HL-60 (cell line): ENCODE results near the gene PSMB11.

Experiments used
- DNase-seq, 2 experiments: peaks; one replicate each; pipeline ENCODE4 v3.0.0-alpha.2; 2010 to 2020; ENCODE audit warnings: low read depth in 1 of 2, low spot score in 1 of 2
- H3K27ac ChIP-seq: fragments of 250-450 bp; sonication (Bioruptor Pico); replicated peaks from 2 replicates; pipeline ENCODE4 v1.5.1; 2020; ENCODE audit warnings: mild to moderate bottlenecking, moderate library complexity
- H3K27me3 ChIP-seq: fragments of 250-450 bp; sonication (Bioruptor Pico); 2 replicates; pipeline ENCODE4 v1.5.1; 2021; ENCODE audit warnings: mild to moderate bottlenecking, moderate library complexity; ENCODE audit not compliant: insufficient read depth, poor library complexity, severe bottlenecking
- H3K4me3 ChIP-seq: replicated peaks from 2 replicates; pipeline ENCODE4 v1.5.1; 2011; ENCODE audit warnings: mild to moderate bottlenecking, control low read depth, low read length; ENCODE audit not compliant: insufficient read depth
- GABPA ChIP-seq: IDR thresholded peaks from 2 replicates; pipeline ENCODE4 v1.6.1; 2012; ENCODE audit warnings: low read depth
- POLR2AphosphoS5 ChIP-seq: IDR thresholded peaks from 2 replicates; pipeline ENCODE4 v1.6.1; 2012; ENCODE audit warnings: low read depth
- REST ChIP-seq: IDR thresholded peaks from 2 replicates; pipeline ENCODE4 v1.6.1; 2012; ENCODE audit warnings: low read depth; ENCODE audit not compliant: insufficient replicate concordance
- SPI1 ChIP-seq: IDR thresholded peaks from 2 replicates; pipeline ENCODE4 v1.6.1; 2012; ENCODE audit warnings: low read depth, mild to moderate bottlenecking, borderline replicate concordance
- TF ChIP-seq, protein P1 (sequence below): IDR thresholded peaks from one replicate; pipeline ENCODE4 v1.5.1; 2011; ENCODE audit warnings: low read length, control low read depth, inconsistent platforms; ENCODE audit not compliant: insufficient read depth

PSMB11 gene

GRCh38 chr14:23043145-23043544 lies 1.1 kb downstream of the PSMB11 start:
- H3K4me3 ChIP-seq = no peak overlapping the region
- no peak for DNase-seq
- TF ChIP-seq POLR2AphosphoS5 = no peak
- TF ChIP-seq SPI1 = no peak
- TF ChIP-seq REST = no peak
- TF ChIP-seq, protein P1, sequence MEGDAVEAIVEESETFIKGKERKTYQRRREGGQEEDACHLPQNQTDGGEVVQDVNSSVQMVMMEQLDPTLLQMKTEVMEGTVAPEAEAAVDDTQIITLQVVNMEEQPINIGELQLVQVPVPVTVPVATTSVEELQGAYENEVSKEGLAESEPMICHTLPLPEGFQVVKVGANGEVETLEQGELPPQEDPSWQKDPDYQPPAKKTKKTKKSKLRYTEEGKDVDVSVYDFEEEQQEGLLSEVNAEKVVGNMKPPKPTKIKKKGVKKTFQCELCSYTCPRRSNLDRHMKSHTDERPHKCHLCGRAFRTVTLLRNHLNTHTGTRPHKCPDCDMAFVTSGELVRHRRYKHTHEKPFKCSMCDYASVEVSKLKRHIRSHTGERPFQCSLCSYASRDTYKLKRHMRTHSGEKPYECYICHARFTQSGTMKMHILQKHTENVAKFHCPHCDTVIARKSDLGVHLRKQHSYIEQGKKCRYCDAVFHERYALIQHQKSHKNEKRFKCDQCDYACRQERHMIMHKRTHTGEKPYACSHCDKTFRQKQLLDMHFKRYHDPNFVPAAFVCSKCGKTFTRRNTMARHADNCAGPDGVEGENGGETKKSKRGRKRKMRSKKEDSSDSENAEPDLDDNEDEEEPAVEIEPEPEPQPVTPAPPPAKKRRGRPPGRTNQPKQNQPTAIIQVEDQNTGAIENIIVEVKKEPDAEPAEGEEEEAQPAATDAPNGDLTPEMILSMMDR = no peak
- no peak for TF ChIP-seq GABPA
- no peak overlapping the region for H3K27ac ChIP-seq
- no peaks in the 10 kb centered on the region for H3K27me3 ChIP-seq

DNA sequence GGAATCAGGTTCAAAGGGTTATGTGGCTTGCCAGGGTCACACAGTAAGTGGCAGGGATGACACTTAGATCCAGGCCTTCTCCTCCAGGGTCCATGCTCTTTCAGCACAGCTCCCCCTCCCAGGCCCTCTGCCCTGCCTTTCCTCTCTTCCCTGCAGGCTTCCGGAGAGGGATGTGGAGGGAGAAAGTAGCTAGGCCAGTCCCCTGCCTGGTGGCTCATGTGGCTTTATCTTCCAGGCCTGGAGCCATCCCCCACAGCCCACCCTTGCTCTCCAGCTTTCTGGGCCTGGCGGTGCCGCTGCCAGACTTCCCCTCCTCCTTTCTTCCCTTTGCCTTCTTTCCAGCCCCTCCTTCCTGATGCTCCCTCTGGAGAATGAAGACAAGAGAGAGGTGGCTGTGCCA lies 1.7 kb downstream of the PSMB11 start:
- DNase-seq = no peak
- Histone ChIP-seq H3K4me3 (no peak overlapping the region), H3K27ac (no peak overlapping the region), H3K27me3 (no peaks in the 10 kb centered on the region)
- no peak for TF ChIP-seq GABPA
- no peak for TF ChIP-seq POLR2AphosphoS5

DNA sequence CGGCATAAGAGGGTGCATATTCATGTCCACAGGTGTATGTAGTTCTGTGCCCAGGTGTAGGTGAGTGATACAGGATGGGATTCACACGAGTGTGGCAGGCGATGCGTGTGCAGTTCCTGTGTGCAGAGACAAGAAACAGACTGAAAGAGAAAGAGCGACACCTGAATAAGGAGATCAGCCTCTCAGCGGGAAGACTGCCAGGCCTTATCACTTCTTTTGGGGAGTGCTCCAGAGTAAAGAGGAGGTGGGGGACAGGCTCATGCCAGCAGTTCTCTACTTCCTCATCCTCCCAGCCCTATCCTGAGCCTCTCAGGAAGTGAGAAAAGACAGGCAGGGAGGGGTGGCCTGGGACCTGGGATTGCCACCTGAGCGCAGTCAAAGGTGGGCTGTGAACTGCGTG lies 2.8 kb downstream of the PSMB11 start:
- Histone ChIP-seq H3K4me3 (no peak overlapping the region), H3K27ac (no peak overlapping the region), H3K27me3 (no peaks in the 10 kb centered on the region)
- TF ChIP-seq POLR2AphosphoS5 = no peak
- TF ChIP-seq, protein P1 = no peak
- no peak for TF ChIP-seq SPI1
- TF ChIP-seq REST = no peak
- TF ChIP-seq GABPA = no peak
- DNase-seq = no peak

DNA sequence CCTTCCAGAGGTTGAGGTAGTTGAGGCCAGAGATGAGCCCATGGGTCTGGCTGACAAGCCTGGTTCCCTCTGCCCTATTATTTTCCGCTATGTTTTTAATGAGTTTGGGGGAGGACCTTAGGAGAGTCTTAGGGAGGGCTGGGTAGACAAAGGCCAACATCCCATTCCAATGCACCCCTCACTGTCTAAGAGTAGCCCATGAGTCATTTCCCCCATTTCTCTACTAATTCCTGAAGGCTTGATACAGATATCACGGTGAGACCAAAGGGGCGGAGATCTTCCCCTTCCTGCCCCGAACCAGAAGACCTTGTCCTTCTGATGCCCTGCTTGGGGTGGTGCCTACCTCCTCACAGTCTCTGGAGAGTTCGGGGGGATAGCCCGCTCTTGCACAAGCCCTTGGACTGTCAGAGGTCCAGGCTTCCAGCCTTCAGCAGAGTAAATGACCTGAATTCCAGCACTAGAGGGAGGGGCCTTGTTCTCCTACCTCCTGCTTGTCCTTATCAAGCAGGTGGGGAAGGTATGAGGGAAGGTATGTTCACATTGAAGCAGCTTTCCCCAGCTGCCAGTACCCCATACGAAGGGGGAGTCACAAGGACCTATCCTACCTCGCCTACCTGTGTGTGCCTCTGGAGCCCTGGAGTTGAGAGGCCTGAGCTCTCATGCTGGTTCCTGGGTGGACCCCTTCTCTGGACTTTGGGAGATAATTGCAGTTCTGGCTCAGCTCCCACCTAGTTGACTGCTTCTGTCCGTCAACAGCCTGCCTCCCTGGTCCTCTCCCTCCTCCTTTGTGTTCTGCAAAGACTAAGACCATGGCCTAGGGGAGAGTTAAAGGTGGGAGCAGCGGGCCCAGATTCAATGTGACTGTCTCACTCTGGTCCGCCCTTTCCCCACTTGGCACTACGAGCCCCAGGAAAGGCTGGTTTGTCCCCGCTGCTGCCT lies 3.7 kb downstream of the PSMB11 start:
- no peaks in the 10 kb centered on the region for H3K27me3 ChIP-seq
- no peak overlapping the region for H3K4me3 ChIP-seq
- no peak overlapping the region for H3K27ac ChIP-seq
- DNase-seq = no peak
- TF ChIP-seq, protein P1 = no peak
- TF ChIP-seq REST (no peak), GABPA (no peak), POLR2AphosphoS5 (no peak), SPI1 (no peak)
